Activated CD4-positive, alpha-beta memory T cell treated with anti-CD3 and anti-CD28 coated beads, Interleukin-2, amount 10 ng/mL, durations not matched to agents 7 days and 5 days (primary cell): ENCODE results near the gene PUM1. TPM values are rescaled to one million over a fixed set of nuclear protein-coding genes. Genes with fewer than 3 reads are reported as not detected.

Experiments
- CTCF ChIA-PET: fragments of 350-600 bp; sonication (Branson Sonifier 250); formaldehyde crosslinking; loops from one replicate; lab custom pipeline; 2021; ENCODE audit warnings: antibody characterized with exemption, inconsistent platforms; lab: Charles Lee
- POLR2A ChIA-PET: fragments of 350-600 bp; sonication (Branson Sonifier 250); formaldehyde crosslinking; loops from one replicate; lab custom pipeline; 2021; ENCODE audit warnings: antibody characterized with exemption; lab: Charles Lee
- DNase-seq: peaks from one replicate; pipeline ENCODE4 v3.0.0-alpha.2; 2020
- H3K27ac Mint-ChIP-seq: one replicate; pipeline ENCODE4 v1.8.0; 2021; ENCODE audit warnings: mild to moderate bottlenecking, mixed read lengths
- H3K27me3 Mint-ChIP-seq: one replicate; pipeline ENCODE4 v1.8.0; 2021; ENCODE audit warnings: mixed read lengths
- H3K36me3 Mint-ChIP-seq: one replicate; pipeline ENCODE4 v1.8.0; 2021; ENCODE audit warnings: low read depth, mixed read lengths
- H3K4me1 Mint-ChIP-seq: one replicate; pipeline ENCODE4 v1.8.0; 2021; ENCODE audit warnings: mixed read lengths
- H3K4me3 Mint-ChIP-seq: one replicate; pipeline ENCODE4 v1.8.0; 2021; ENCODE audit warnings: mild to moderate bottlenecking, mixed read lengths
- H3K9me3 Mint-ChIP-seq: one replicate; pipeline ENCODE4 v1.8.0; 2021; ENCODE audit warnings: mixed read lengths
- total RNA-seq, 2 experiments: library from RNA; stranded (reverse); gene quantifications; one replicate each; pipeline ENCODE4 v1.2.3, GENCODE V29; 2021

The PUM1 gene
- total RNA-seq, 2 experiments from 2014 or later, result 86.8 to 87.4 TPM

DNA sequence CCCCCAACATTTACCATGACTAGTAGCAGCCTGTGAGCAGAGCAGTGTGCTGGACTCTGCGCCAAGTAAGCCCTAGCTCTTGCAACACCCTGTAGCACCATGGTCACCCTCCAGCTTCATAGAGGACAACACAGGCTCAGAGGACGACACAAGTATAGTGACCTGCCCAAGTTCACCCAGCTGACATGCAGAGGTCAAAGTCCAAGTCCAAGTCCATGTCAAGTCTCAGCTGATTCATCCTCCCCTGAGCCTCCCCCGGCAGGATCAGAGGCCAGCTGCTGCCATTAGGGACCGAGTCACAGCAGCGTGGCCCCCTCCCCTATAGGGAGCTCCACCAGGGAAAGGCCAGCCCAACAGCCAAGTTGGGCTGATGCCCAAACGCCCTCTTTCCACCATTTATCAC is 172.8 kb downstream of the PUM1 start:
- Mint-ChIP-seq H3K9me3 (no peaks in the 10 kb centered on the region), H3K4me3 (no peak overlapping the region), H3K4me1 (no peaks in the 10 kb centered on the region), H3K36me3 (no peaks in the 10 kb centered on the region), H3K27ac (no peak overlapping the region), H3K27me3 (peaks cover 18% of the 10 kb centered on the region)
- ChIA-PET CTCF (no interaction called here), POLR2A (no interaction called here)
- no peak for DNase-seq

DNA sequence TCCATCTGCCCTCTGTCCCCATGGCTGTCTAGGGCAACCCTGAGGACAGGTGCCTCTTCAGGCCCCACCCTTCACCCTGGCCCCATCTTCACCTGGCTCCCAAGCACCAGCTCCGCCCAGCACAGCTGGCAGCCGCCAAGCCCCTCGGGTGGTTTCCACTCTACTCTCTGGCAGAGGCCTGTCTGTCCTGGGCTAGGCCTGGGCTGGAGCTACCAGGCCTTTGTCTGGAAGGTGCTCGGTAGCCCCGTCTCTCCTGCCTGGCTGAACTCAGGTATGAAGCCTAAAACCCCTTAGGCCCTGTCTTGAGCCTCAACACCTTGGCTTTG is 174.3 kb downstream of the PUM1 start:
- Mint-ChIP-seq H3K4me3 (no peak overlapping the region), H3K27ac (no peak overlapping the region), H3K9me3 (no peaks in the 10 kb centered on the region), H3K36me3 (no peaks in the 10 kb centered on the region), H3K4me1 (no peaks in the 10 kb centered on the region), H3K27me3 (peaks cover 18% of the 10 kb centered on the region)
- CTCF ChIA-PET, result no interaction called here
- POLR2A ChIA-PET, result no interaction called here
- DNase-seq, result no peak

- CTCF ChIA-PET, result no interaction called here
Observed at GRCh38 chr1:30890502-30891226, 174.9 kb downstream of the PUM1 start.

DNA sequence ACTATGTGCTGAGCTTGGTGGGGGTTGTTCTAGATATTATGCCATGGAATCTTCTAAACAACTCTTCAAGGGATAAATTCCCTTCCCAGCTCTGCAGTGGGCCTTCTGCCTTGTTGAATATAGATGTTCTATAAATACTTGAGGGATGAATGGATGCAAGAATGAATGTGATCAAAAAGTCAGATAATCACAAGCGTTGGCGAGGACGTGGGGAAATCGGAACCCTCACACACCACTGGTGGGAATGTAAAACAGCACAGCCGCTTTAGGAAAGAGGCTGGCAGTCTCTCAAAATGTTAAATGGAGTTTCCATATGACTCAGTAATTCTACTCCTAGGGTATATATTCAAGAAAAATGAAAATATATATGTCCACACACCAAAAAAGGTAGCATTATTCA is 176.0 kb downstream of the PUM1 start:
- H3K27ac Mint-ChIP-seq, result no peak overlapping the region
- H3K9me3 Mint-ChIP-seq, result no peaks in the 10 kb centered on the region
- ChIA-PET CTCF (no interaction called here), POLR2A (no interaction called here)
- no peaks in the 10 kb centered on the region for H3K36me3 Mint-ChIP-seq
- no peak for DNase-seq
- H3K4me1 Mint-ChIP-seq, result no peaks in the 10 kb centered on the region
- peaks cover 14% of the 10 kb centered on the region for H3K27me3 Mint-ChIP-seq
- H3K4me3 Mint-ChIP-seq, result no peak overlapping the region

More at GRCh38 chr1:30890502-30891226, 174.9 kb downstream of the PUM1 start:
- Mint-ChIP-seq H3K27me3 (peaks cover 18% of the 10 kb centered on the region), H3K9me3 (no peaks in the 10 kb centered on the region), H3K36me3 (no peaks in the 10 kb centered on the region), H3K4me1 (no peaks in the 10 kb centered on the region), H3K27ac (no peak overlapping the region), H3K4me3 (no peak overlapping the region)
- no peak for DNase-seq
- POLR2A ChIA-PET, result no interaction called here

DNA sequence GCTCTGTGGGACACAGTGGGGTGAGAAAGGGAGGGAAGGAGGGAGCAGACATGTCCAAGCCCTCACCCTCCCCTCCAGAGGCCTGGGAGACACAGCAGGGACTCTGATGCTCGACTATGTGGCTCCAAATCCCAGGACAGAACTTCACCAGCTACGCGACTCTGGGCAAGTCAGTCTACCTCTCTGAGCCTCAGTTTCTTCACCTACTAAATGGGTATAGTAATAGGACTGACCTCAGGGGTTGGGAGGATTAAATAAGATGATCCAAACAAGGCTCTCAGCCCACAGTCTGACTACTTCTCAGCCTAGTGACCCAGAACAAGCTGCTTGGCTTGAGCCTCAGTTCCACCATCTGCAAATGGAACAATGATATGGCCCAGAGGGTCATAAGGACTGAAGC is 176.5 kb downstream of the PUM1 start:
- POLR2A ChIA-PET, result no interaction called here
- DNase-seq, result no peak
- Mint-ChIP-seq H3K27ac (no peak overlapping the region), H3K27me3 (peaks cover 12% of the 10 kb centered on the region), H3K4me1 (no peaks in the 10 kb centered on the region), H3K9me3 (no peaks in the 10 kb centered on the region), H3K36me3 (no peaks in the 10 kb centered on the region), H3K4me3 (no peak overlapping the region)
- CTCF ChIA-PET, result no interaction called here

GRCh38 chr1:30888391-30888790 is 177.1 kb downstream of the PUM1 start:
- DNase-seq, result no peak
- H3K27me3 Mint-ChIP-seq, result peaks cover 11% of the 10 kb centered on the region
- H3K4me1 Mint-ChIP-seq, result no peaks in the 10 kb centered on the region
- CTCF ChIA-PET, result no interaction called here
- POLR2A ChIA-PET, result no interaction called here
- H3K27ac Mint-ChIP-seq, result no peak overlapping the region
- no peaks in the 10 kb centered on the region for H3K9me3 Mint-ChIP-seq
- no peak overlapping the region for H3K4me3 Mint-ChIP-seq
- H3K36me3 Mint-ChIP-seq, result no peaks in the 10 kb centered on the region

DNA sequence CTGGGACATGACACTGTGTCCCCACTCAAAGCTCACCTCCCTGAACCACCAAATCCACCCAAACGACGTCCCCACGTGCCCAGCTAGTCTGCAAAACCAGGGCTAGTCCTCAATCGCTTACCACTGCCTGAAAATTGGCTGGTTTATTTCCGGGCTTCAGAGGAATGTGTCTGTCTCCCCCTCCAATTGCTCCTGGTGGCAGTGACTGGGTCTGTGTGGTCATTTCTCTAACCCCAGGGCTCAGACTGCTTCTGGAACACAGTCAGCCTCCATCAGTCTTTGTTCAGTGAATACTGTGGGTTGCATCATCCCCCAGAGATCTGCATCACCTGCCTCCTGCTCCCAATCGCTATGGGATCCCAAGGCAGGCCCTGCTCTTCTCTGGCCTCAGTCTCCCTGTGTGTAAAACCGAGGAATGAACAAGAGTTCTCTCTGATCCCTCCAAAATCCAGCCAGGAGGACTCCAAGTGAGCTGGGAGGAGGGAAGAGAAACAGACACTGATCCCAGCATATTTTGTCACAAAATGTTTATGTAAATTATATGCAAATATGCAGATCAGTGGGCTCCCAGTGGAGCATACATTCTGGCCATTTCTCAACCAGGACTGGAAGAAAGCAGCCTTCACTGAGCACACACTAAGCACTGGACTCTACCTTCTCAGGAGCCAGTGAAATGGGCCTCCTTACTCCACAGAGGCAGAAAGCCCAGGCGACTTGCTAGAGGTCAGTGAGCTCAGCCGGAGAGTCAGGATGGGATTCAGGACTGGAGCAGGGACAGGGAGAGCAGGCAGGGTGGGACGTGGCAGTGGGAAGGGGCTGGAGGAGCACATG is 177.8 kb downstream of the PUM1 start:
- Mint-ChIP-seq H3K27ac (no peak overlapping the region), H3K4me1 (no peaks in the 10 kb centered on the region), H3K9me3 (no peaks in the 10 kb centered on the region), H3K36me3 (no peaks in the 10 kb centered on the region), H3K27me3 (peaks cover 13% of the 10 kb centered on the region), H3K4me3 (no peak overlapping the region)
- CTCF ChIA-PET, result no interaction called here
- POLR2A ChIA-PET, result no interaction called here
- no peak for DNase-seq

DNA sequence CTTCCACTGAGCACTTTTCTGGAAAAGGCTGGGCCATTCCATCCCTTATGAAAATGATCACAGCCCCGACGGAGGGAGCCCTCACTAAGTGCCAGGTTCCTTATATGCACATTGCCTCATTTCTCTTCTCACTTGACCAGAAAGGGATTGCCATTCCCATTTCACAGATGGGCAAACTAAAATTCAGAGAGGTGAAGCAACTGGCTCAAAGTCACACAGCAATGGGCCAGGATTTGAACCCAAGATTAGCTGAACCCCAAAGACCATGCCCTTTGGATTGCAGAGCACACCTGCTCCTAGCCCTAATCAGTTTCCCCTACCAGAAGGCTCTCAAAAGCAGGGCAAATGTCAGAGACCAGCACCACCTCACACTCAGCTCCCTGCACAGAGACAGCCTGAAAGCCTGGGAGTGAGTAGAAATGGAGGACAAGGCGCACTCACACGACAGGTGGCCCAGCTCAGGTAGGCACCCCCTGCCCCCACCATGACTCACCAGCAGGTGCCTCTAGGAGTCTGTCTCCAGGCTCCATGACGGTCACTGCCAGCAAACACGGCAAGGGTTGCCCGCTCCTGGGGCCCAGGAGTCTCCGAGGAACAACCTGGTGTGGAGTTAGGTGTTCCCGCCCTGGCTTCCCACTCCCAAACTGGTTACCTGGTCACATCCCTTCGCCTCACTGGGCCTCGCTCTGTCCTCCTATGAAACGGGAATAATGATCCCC is 178.6 kb downstream of the PUM1 start:
- Mint-ChIP-seq H3K4me1 (no peaks in the 10 kb centered on the region), H3K27me3 (peaks cover 16% of the 10 kb centered on the region), H3K27ac (no peak overlapping the region), H3K4me3 (no peak overlapping the region), H3K9me3 (no peaks in the 10 kb centered on the region), H3K36me3 (no peaks in the 10 kb centered on the region)
- ChIA-PET POLR2A (no interaction called here), CTCF (no interaction called here)
- no peak for DNase-seq

DNA sequence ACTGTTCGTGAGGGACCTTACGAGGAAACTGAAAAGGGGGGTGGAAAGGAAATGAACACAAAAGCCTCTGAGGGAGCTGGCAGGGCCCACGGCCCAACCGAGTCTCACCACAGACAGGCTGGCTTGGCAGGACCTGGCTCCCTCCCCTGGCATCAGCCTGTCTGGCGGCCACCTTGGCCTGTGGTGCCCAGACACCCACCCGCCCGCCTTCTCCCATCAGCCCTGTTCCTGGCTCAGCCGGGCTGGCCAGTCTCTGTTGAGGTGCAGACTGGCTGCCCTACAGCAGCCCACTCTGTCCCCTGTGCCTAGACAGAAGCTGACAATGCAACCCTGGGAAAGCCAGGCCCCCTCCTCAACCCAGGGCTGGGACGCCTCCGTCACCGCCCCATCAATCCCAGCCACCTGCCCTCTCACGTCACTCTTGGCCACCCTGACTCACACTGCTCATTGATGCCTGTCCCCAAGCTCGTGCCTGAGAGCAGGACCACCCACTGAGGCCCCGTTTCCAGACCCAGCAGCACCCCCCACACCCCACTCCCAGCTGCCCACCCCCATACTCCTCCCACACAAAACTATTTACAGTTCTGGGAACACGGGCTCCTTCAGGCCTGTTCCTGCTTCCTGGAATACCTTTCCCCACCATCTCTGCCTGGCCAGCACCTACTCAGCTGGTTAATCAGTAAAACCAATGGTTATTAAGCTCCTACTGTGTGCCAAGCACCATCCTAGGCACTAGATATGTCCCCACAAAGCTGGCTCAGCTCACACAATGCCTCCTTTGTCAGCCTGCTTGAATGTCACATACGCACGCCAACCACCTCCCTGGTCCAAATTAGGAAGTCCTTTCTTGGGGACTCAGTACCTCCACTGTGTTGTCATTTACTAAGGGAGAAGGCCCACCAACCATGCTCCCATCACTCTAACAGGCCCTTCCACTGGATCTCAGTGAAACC is 179.7 kb downstream of the PUM1 start:
- no peak overlapping the region for H3K4me3 Mint-ChIP-seq
- CTCF ChIA-PET, result no interaction called here
- no peaks in the 10 kb centered on the region for H3K9me3 Mint-ChIP-seq
- no peak for DNase-seq
- POLR2A ChIA-PET, result no interaction called here
- H3K27me3 Mint-ChIP-seq, result peaks cover 23% of the 10 kb centered on the region
- no peaks in the 10 kb centered on the region for H3K4me1 Mint-ChIP-seq
- no peak overlapping the region for H3K27ac Mint-ChIP-seq
- H3K36me3 Mint-ChIP-seq, result no peaks in the 10 kb centered on the region

- CTCF ChIA-PET, result interaction anchor here (0.8 kb wide), 1 partner anchor 83 kb away, joined by 3 read pairs; no protein-coding TSS in a partner anchor
- H3K36me3 Mint-ChIP-seq, result no peaks in the 10 kb centered on the region
- no peaks in the 10 kb centered on the region for H3K9me3 Mint-ChIP-seq
- no peak overlapping the region for H3K27ac Mint-ChIP-seq
- POLR2A ChIA-PET, result no interaction called here
- no peak for DNase-seq
- H3K4me1 Mint-ChIP-seq, result no peaks in the 10 kb centered on the region
- H3K27me3 Mint-ChIP-seq, result peaks cover 28% of the 10 kb centered on the region
- H3K4me3 Mint-ChIP-seq, result no peak overlapping the region
Observed at GRCh38 chr1:30884723-30885122, 180.8 kb downstream of the PUM1 start.

DNA sequence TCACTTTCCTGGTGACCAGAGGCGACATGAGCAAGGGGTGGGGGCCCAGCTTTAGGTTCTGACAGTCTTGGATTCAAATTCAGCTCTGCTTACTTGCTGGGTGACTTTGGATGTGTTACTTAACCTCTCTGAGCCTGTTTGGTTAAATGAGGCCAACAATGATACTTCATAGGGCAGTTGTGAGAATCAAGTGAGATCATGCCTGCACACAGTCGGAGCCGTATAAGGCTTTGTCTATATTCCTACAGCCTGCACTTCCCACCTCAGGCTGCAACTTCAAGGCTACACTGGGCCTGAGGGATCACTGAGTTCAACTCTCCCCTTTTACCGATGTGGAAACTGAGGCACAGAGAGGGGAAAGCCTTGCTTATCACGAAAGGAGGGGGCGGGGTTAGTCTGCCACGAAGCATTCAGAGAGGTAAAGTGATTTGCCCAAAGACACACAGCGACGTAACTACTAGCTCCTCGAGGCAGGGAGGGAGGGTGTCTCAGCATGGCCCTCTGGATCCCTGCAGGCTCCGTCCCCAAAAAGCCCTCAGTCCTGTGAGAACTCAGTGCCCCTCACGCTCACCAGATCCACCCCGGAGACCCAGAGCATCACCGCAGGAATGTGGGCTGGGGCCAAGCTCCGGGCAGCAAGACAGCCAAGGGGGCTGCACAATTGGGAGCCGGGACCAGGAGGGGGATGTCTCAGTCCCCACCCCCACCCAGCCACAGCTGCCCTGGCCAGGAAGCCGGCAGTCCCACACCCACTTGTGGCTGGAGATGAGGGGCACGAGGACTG is 181.9 kb downstream of the PUM1 start:
- Mint-ChIP-seq H3K27ac (no peak overlapping the region), H3K4me3 (no peak overlapping the region), H3K36me3 (no peaks in the 10 kb centered on the region), H3K27me3 (peaks cover 33% of the 10 kb centered on the region), H3K9me3 (no peaks in the 10 kb centered on the region), H3K4me1 (no peaks in the 10 kb centered on the region)
- DNase-seq, result no peak
- ChIA-PET CTCF (no interaction called here), POLR2A (no interaction called here)
